HEK293 (cell line): ENCODE results near the gene AMN.
"Not testable (repeated sequence)": the region's sequence is repeated elsewhere in the genome, so short reads cannot be mapped to it uniquely, and the experiment has no call there.

Experiments used
- CTCF ChIA-PET: fragments of 350-600 bp; formaldehyde crosslinking; extraction: SDS; loops from one replicate; lab custom pipeline; 2021; ENCODE audit warnings: antibody characterized with exemption; lab: Yijun Ruan, JAX
- POLR2A ChIA-PET: fragments of 300-600 bp; formaldehyde crosslinking; extraction: SDS; loops from one replicate; lab custom pipeline; 2020; ENCODE audit warnings: antibody characterized with exemption, inconsistent platforms; lab: Yijun Ruan, JAX
- H3K27ac ChIP-seq: fragments of 200-500 bp; sonication (Bioruptor generic); 2 replicates; pipeline ENCODE4 v1.5.1; 2014; ENCODE audit warnings: low read depth, low read length, control low read depth, inconsistent platforms; ENCODE audit errors: extremely low read depth
- H3K36me3 ChIP-seq, 2 experiments: fragments of 200-500 bp in 1 of 2; sonication (Bioruptor generic) in 1 of 2; 1 replicate in 1 of 2; 2 replicates in 1 of 2; pipeline ENCODE4 v1.5.1; 2014 to 2017; ENCODE audit warnings: inconsistent platforms in 2 of 2, low read length in 2 of 2; ENCODE audit not compliant: control insufficient read depth in 2 of 2, insufficient read depth in 1 of 2
- H3K4me1 ChIP-seq: fragments of 200-500 bp; sonication (Bioruptor generic); 2 replicates; pipeline ENCODE4 v1.5.1; 2014; ENCODE audit warnings: mild to moderate bottlenecking, low read length, inconsistent platforms; ENCODE audit not compliant: control insufficient read depth, insufficient read depth
- H3K4me3 ChIP-seq: 2 replicates; pipeline ENCODE4 v1.5.1; 2011; ENCODE audit warnings: low read depth, mild to moderate bottlenecking, control low read depth, low read length, moderate library complexity
- H3K9me3 ChIP-seq: fragments of 200-500 bp; sonication (Bioruptor generic); 2 replicates; pipeline ENCODE4 v1.5.1; 2014; ENCODE audit warnings: low read depth, low read length, inconsistent platforms; ENCODE audit not compliant: control insufficient read depth, insufficient read depth
- BCL6B ChIP-seq: fragments of 450-650 bp; formaldehyde crosslinking; IDR thresholded peaks from 2 replicates; pipeline ENCODE4 v1.5.1; 2017; ENCODE audit warnings: missing biosample characterization, missing genetic modification characterization
- FEZF1 ChIP-seq: fragments of 450-650 bp; formaldehyde crosslinking; IDR thresholded peaks from 2 replicates; pipeline ENCODE4 v1.5.1; 2016; ENCODE audit warnings: missing biosample characterization, missing genetic modification characterization
- GLIS2 ChIP-seq: fragments of 450-650 bp; formaldehyde crosslinking; IDR thresholded peaks from 2 replicates; pipeline ENCODE4 v1.5.1; 2016; ENCODE audit warnings: missing biosample characterization, missing genetic modification characterization
- KLF8 ChIP-seq: fragments of 450-650 bp; formaldehyde crosslinking; IDR thresholded peaks from 2 replicates; pipeline ENCODE4 v1.5.1; 2016; ENCODE audit warnings: missing biosample characterization, missing genetic modification characterization
- RBAK ChIP-seq: fragments of 450-650 bp; formaldehyde crosslinking; IDR thresholded peaks from 2 replicates; pipeline ENCODE4 v1.5.1; 2016; ENCODE audit warnings: missing biosample characterization, missing genetic modification characterization
- SCRT2 ChIP-seq: fragments of 450-650 bp; formaldehyde crosslinking; IDR thresholded peaks from 2 replicates; pipeline ENCODE4 v1.5.1; 2016; ENCODE audit warnings: missing biosample characterization, missing genetic modification characterization
- SP2 ChIP-seq: fragments of 450-650 bp; formaldehyde crosslinking; IDR thresholded peaks from 2 replicates; pipeline ENCODE4 v1.5.1; 2016; ENCODE audit warnings: missing biosample characterization, missing genetic modification characterization
- ZNF112 ChIP-seq: fragments of 450-650 bp; formaldehyde crosslinking; IDR thresholded peaks from 2 replicates; pipeline ENCODE4 v1.5.0; 2017; ENCODE audit warnings: missing biosample characterization, missing genetic modification characterization
- ZNF121 ChIP-seq: fragments of 450-650 bp; formaldehyde crosslinking; IDR thresholded peaks from 2 replicates; pipeline ENCODE4 v1.5.1; 2016; ENCODE audit warnings: missing biosample characterization, missing genetic modification characterization
- ZNF23 ChIP-seq: fragments of 450-650 bp; formaldehyde crosslinking; IDR thresholded peaks from 2 replicates; pipeline ENCODE4 v1.5.1; 2016; ENCODE audit warnings: missing biosample characterization, missing genetic modification characterization, borderline replicate concordance
- ZNF350 ChIP-seq: fragments of 450-650 bp; formaldehyde crosslinking; IDR thresholded peaks from 2 replicates; pipeline ENCODE4 v1.5.0; 2017; ENCODE audit warnings: missing biosample characterization, mild to moderate bottlenecking, missing genetic modification characterization
- ZNF501 ChIP-seq: fragments of 450-650 bp; formaldehyde crosslinking; IDR thresholded peaks from 2 replicates; pipeline ENCODE4 v1.5.1; 2016; ENCODE audit warnings: missing biosample characterization, missing genetic modification characterization
- ZNF548 ChIP-seq: fragments of 450-650 bp; formaldehyde crosslinking; IDR thresholded peaks from 2 replicates; pipeline ENCODE4 v1.5.1; 2016; ENCODE audit warnings: missing biosample characterization, missing genetic modification characterization
- ZNF555 ChIP-seq: fragments of 450-650 bp; formaldehyde crosslinking; conservative IDR thresholded peaks from 2 replicates; pipeline ENCODE4 v1.5.1; 2017; ENCODE audit warnings: missing biosample characterization, mild to moderate bottlenecking, missing genetic modification characterization, inconsistent platforms
- ZNF670 ChIP-seq: fragments of 450-650 bp; formaldehyde crosslinking; IDR thresholded peaks from 2 replicates; pipeline ENCODE4 v1.5.1; 2016; ENCODE audit warnings: missing biosample characterization, missing genetic modification characterization, low read depth
- TF ChIP-seq, protein P1 (sequence below): fragments of 450-650 bp; formaldehyde crosslinking; IDR thresholded peaks from 2 replicates; pipeline ENCODE4 v1.5.1; 2016; ENCODE audit warnings: missing biosample characterization, missing genetic modification characterization
- TF ChIP-seq, protein P2 (sequence below): fragments of 450-650 bp; formaldehyde crosslinking; IDR thresholded peaks from 2 replicates; pipeline ENCODE4 v1.5.1; 2017; ENCODE audit warnings: missing biosample characterization, missing genetic modification characterization
- TF ChIP-seq, protein P3 (sequence below): fragments of 450-650 bp; formaldehyde crosslinking; IDR thresholded peaks from 2 replicates; pipeline ENCODE4 v1.5.1; 2016; ENCODE audit warnings: missing biosample characterization, missing genetic modification characterization

AMN gene

GRCh38 chr14:102926840-102927239, 4.4 kb downstream of the AMN start:
- H3K4me1 ChIP-seq, H3K27ac ChIP-seq, CTCF ChIA-PET, H3K36me3 ChIP-seq, H3K4me3 ChIP-seq, H3K9me3 ChIP-seq: not testable (repeated sequence)
- POLR2A ChIA-PET: interaction anchor here (0.5 kb wide), 1 partner anchor 849 kb away, joined by 3 read pairs; no protein-coding TSS in a partner anchor
- TF ChIP-seq ZNF121 (tag by site-specific recombination): peak; percentile 99

DNA sequence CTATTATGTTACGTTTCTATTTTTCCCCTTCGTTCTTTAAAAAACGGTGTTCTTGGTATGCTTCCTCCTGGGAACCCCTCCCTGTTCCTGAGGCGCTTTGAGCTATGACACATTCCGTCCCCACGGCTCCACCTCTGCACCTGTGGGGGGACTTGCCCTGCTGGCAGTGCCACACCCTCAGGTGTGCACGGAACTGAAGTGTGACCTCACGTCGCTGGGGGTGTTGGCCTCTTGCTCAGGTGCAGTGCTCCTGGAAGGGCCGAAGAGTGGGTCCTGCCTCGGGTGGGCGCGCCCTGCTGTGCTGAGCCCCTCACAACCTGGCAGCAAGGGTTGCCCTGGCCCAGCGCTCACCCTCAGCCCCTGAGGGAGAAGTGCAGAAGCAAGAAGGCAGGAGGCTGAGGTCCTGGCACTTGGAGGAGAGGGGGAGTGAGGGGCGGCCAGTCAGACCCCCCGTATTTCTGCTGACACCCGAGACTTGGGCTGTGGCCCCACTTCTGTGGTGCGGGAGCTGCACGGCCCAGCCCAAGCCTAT, 4.9 kb downstream of the AMN start:
- no peak for TF ChIP-seq ZNF548
- TF ChIP-seq GLIS2 (tag by site-specific recombination): 0 out of 2 replicates have a peak, but pooled peaks have one; percentile 13
- ChIA-PET CTCF (no interaction called here), POLR2A (interaction anchor here (0.5 kb wide), 1 partner anchor 849 kb away, joined by 3 read pairs; no protein-coding TSS in a partner anchor)
- H3K4me1 ChIP-seq: no peaks in the 10 kb centered on the region
- H3K4me3 ChIP-seq: no peak overlapping the region
- H3K36me3 ChIP-seq: peaks cover 0 to 3% of the 10 kb centered on the region in 2 experiments; a peak in 1 of 3 replicates
- H3K27ac ChIP-seq: no peak overlapping the region
- no peaks in the 10 kb centered on the region for H3K9me3 ChIP-seq

DNA sequence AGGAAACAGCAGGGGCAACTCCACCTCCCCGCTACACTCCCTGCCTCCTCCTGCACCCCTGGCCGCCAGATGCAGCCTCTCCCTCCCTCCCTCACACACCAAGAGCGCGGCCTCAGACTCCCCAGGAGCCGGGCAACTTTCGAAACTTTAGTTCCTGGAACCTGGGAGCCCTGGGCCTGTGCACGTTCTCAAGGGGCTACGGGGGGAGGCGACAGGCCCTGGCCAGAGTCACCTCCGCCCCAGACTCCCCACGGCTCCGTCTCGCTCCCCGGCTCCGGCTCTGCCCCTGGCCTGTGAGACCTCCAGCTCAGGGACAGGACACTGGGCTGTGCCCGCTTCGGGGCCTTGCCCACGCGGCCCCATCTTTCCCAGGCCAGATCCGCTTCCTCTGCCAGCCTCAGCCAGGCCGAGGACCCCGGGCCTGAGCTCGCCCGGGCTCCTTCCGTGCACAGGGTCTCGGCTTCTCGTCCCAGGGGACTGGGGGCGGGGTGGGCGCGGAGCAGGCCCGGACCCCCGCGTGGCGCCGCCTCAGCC, 5.5 kb downstream of the AMN start:
- Histone ChIP-seq H3K27ac (no peak overlapping the region), H3K4me3 (no peak overlapping the region), H3K36me3 (peaks cover 0 to 4% of the 10 kb centered on the region in 2 experiments; a peak in 1 of 3 replicates), H3K4me1 (no peaks in the 10 kb centered on the region), H3K9me3 (no peaks in the 10 kb centered on the region)
- ChIA-PET CTCF (no interaction called here), POLR2A (no interaction called here)
- TF ChIP-seq BCL6B: no peak
- TF ChIP-seq, protein P1, sequence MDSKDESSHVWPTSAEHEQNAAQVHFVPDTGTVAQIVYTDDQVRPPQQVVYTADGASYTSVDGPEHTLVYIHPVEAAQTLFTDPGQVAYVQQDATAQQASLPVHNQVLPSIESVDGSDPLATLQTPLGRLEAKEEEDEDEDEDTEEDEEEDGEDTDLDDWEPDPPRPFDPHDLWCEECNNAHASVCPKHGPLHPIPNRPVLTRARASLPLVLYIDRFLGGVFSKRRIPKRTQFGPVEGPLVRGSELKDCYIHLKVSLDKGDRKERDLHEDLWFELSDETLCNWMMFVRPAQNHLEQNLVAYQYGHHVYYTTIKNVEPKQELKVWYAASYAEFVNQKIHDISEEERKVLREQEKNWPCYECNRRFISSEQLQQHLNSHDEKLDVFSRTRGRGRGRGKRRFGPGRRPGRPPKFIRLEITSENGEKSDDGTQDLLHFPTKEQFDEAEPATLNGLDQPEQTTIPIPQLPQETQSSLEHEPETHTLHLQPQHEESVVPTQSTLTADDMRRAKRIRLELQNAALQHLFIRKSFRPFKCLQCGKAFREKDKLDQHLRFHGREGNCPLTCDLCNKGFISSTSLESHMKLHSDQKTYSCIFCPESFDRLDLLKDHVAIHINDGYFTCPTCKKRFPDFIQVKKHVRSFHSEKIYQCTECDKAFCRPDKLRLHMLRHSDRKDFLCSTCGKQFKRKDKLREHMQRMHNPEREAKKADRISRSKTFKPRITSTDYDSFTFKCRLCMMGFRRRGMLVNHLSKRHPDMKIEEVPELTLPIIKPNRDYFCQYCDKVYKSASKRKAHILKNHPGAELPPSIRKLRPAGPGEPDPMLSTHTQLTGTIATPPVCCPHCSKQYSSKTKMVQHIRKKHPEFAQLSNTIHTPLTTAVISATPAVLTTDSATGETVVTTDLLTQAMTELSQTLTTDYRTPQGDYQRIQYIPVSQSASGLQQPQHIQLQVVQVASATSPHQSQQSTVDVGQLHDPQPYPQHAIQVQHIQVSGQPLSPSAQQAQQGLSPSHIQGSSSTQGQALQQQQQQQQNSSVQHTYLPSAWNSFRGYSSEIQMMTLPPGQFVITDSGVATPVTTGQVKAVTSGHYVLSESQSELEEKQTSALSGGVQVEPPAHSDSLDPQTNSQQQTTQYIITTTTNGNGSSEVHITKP (tag by site-specific recombination): 0 out of 2 replicates have a peak, but pooled peaks have one; percentile 14

DNA sequence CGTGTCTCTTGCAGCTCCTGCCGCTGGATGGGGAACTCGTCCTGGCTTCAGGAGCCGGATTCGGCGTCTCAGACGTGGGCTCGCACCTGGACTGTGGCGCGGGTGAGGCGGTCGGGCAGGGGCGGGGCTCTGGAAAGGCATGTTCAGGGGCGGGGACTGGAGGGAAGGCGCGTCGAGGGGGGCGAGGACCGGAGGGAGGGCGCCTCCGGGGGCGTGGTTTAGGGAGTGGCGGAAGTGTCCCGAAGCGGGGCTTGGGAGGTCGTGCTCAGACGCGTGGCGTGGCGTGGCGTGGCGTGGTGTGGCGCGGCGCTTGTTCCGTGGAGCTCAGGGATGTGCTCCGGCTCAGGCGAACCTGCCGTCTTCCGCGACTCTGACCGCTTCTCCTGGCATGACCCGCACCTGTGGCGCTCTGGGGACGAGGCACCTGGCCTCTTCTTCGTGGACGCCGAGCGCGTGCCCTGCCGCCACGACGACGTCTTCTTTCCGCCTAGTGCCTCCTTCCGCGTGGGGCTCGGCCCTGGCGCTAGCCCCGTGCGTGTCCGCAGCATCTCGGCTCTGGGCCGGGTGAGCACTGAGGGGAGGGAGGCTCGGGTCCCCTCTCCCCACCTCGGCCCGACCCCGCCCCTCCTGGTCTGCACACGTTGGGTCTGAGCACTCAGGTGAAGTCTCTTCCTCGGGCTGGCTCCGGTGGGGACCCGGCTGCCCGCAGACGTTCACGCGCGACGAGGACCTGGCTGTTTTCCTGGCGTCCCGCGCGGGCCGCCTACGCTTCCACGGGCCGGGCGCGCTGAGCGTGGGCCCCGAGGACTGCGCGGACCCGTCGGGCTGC, 6.2 kb downstream of the AMN start:
- ChIA-PET CTCF (no interaction called here), POLR2A (no interaction called here)
- Histone ChIP-seq H3K9me3 (no peaks in the 10 kb centered on the region), H3K4me1 (no peaks in the 10 kb centered on the region), H3K27ac (no peak overlapping the region; the same call in 1 of the 2 replicates), H3K4me3 (peak overlapping the region; percentile 26), H3K36me3 (peaks cover 0 to 11% of the 10 kb centered on the region in 2 experiments; a peak in 1 of 3 replicates)
- TF ChIP-seq GLIS2 (tag by site-specific recombination): peak; percentile 43; the same call in 1 of the 2 replicates
- TF ChIP-seq KLF8: peak; percentile 72
- TF ChIP-seq FEZF1: no peak
- TF ChIP-seq ZNF670 (tag by site-specific recombination): no peak
- no peak for TF ChIP-seq ZNF555 (tag by site-specific recombination)
- 0 out of 2 replicates have a peak, but pooled peaks have one; percentile 19 for TF ChIP-seq SCRT2
- no peak for TF ChIP-seq ZNF23 (tag by site-specific recombination)
- TF ChIP-seq ZNF112: no peak
- TF ChIP-seq RBAK (tag by site-specific recombination): no peak
- TF ChIP-seq ZNF501 (tag by site-specific recombination): no peak
- TF ChIP-seq SP2 (tag by site-specific recombination): no peak
- TF ChIP-seq, protein P2, sequence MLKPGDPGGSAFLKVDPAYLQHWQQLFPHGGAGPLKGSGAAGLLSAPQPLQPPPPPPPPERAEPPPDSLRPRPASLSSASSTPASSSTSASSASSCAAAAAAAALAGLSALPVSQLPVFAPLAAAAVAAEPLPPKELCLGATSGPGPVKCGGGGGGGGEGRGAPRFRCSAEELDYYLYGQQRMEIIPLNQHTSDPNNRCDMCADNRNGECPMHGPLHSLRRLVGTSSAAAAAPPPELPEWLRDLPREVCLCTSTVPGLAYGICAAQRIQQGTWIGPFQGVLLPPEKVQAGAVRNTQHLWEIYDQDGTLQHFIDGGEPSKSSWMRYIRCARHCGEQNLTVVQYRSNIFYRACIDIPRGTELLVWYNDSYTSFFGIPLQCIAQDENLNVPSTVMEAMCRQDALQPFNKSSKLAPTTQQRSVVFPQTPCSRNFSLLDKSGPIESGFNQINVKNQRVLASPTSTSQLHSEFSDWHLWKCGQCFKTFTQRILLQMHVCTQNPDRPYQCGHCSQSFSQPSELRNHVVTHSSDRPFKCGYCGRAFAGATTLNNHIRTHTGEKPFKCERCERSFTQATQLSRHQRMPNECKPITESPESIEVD: no peak
- TF ChIP-seq ZNF350 (tag by site-specific recombination): no peak
- TF ChIP-seq, protein P3, sequence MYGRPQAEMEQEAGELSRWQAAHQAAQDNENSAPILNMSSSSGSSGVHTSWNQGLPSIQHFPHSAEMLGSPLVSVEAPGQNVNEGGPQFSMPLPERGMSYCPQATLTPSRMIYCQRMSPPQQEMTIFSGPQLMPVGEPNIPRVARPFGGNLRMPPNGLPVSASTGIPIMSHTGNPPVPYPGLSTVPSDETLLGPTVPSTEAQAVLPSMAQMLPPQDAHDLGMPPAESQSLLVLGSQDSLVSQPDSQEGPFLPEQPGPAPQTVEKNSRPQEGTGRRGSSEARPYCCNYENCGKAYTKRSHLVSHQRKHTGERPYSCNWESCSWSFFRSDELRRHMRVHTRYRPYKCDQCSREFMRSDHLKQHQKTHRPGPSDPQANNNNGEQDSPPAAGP (tag by site-specific recombination): 0 out of 2 replicates have a peak, but pooled peaks have one; percentile 26
